Measurements from ENCODE around the gene CMAS. TPM values are rescaled to one million over a fixed set of nuclear protein-coding genes. Genes with fewer than 3 reads are reported as not detected.
"Not testable (repeated sequence)": the region's sequence is repeated elsewhere in the genome, so short reads cannot be mapped to it uniquely, and the experiment has no call there.

The CMAS gene
- total RNA-seq, 1 experiment from 2014 or later: 36.1 TPM

DNA sequence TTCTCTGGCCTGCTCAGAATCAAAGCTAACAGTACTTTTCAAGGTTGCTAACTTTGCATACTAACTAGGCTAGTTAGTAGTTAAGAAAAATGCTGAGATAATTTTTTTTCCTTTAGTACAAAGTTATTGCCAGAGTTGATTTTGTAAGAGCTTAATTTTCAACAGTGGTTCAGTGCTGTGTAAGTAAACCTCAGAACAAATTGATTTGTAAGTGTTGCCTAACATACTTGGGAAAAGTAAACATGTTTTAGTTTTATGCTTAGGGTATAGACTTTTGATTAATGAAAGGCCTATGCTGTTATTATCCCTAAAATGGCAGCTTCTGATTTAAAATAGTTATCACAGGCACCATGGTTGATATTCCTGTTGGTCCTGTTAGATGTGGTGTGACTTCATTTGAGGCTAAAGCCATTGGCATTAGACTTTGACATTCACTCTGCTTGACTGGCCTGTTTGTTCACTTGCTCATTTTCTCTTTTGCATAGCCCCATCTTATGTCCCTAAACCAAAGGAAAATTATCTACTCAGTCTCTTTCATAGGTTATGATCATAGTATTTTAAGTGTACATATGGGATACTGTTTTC, 5.2 kb downstream of the CMAS start:
- no TSS peak for BruUV-seq (replicated peaks)
- H3K4me1 ChIP-seq (ENCODE audit: control insufficient read depth in 1 of 2, insufficient read depth in 2 of 2, low read length in 2 of 2): no peaks in the 10 kb centered on the region
- ChIA-PET POLR2A (no interaction called here), CTCF (interaction anchor here (0.9 to 1.1 kb wide), 2 partner anchors 353 to 370 kb away, joined by 3 to 4 read pairs; no protein-coding TSS in a partner anchor), RAD21 (ENCODE audit: low non-redundant PET in 1 of 2, low total read pairs in 2 of 2, uncharacterized antibody in 2 of 2, unreplicated experiment in 2 of 2) (no interaction called here)
- DNase-seq (ENCODE audit: low read depth, low spot score) (no peak), ATAC-seq (no peak)
- no peak overlapping the region for H3K9ac ChIP-seq (ENCODE audit: low read length)
- no peak overlapping the region for H3K4me2 ChIP-seq (ENCODE audit: low read length)
- H2AFZ ChIP-seq (ENCODE audit: low read depth, low read length, poor library complexity, severe bottlenecking): no peak overlapping the region
- peaks cover 40% of the 10 kb centered on the region for H3K79me2 ChIP-seq (ENCODE audit: insufficient read depth, low read length)
- TF ChIP-seq SP1 (IDR thresholded peaks at IDR 0.05; ENCODE audit: low read depth) (no peak), YY1 (IDR thresholded peaks at IDR 0.05; ENCODE audit: extremely low read depth, insufficient replicate concordance, low read depth, low read length) (no peak), ZNF274 (IDR thresholded peaks at IDR 0.05; ENCODE audit: low read depth, low read length) (no peak), FOSL1 (IDR thresholded peaks at IDR 0.05; ENCODE audit: low read depth) (no peak), RAD21 (IDR thresholded peaks at IDR 0.05; ENCODE audit: low read depth) (no peak)
- TF ChIP-seq, protein P1, sequence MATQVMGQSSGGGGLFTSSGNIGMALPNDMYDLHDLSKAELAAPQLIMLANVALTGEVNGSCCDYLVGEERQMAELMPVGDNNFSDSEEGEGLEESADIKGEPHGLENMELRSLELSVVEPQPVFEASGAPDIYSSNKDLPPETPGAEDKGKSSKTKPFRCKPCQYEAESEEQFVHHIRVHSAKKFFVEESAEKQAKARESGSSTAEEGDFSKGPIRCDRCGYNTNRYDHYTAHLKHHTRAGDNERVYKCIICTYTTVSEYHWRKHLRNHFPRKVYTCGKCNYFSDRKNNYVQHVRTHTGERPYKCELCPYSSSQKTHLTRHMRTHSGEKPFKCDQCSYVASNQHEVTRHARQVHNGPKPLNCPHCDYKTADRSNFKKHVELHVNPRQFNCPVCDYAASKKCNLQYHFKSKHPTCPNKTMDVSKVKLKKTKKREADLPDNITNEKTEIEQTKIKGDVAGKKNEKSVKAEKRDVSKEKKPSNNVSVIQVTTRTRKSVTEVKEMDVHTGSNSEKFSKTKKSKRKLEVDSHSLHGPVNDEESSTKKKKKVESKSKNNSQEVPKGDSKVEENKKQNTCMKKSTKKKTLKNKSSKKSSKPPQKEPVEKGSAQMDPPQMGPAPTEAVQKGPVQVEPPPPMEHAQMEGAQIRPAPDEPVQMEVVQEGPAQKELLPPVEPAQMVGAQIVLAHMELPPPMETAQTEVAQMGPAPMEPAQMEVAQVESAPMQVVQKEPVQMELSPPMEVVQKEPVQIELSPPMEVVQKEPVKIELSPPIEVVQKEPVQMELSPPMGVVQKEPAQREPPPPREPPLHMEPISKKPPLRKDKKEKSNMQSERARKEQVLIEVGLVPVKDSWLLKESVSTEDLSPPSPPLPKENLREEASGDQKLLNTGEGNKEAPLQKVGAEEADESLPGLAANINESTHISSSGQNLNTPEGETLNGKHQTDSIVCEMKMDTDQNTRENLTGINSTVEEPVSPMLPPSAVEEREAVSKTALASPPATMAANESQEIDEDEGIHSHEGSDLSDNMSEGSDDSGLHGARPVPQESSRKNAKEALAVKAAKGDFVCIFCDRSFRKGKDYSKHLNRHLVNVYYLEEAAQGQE (IDR thresholded peaks at IDR 0.05; ENCODE audit: low read depth): no peak
- TF ChIP-seq, protein P2, sequence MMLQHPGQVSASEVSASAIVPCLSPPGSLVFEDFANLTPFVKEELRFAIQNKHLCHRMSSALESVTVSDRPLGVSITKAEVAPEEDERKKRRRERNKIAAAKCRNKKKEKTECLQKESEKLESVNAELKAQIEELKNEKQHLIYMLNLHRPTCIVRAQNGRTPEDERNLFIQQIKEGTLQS (IDR thresholded peaks at IDR 0.05): no peak
- no peaks in the 10 kb centered on the region for H4K20me1 ChIP-seq (ENCODE audit: insufficient read depth)
- intact Hi-C loops (cut with micrococcal nuclease): no loop called here
- no peaks in the 10 kb centered on the region for H3K27me3 ChIP-seq (ENCODE audit: insufficient read depth, low read length)
- H3K9me2 ChIP-seq (ENCODE audit: insufficient read depth): no peaks in the 10 kb centered on the region
- H3K36me3 ChIP-seq (ENCODE audit: control insufficient read depth in 1 of 2, insufficient read depth in 2 of 2, low read length in 2 of 2): no peaks in the 10 kb centered on the region; a peak in 1 of 4 replicates
- H3K4me3 ChIP-seq (replicated peaks in 1 of 2; ENCODE audit: low read depth in 1 of 2, low read length in 2 of 2): no peak overlapping the region
- no peak overlapping the region for H3K27ac ChIP-seq (ENCODE audit: low read depth, low read length)
- no peaks in the 10 kb centered on the region for H3K9me3 ChIP-seq (ENCODE audit: control insufficient read depth in 1 of 2, insufficient read depth in 1 of 2, low read depth in 1 of 2, low read length in 2 of 2)

DNA sequence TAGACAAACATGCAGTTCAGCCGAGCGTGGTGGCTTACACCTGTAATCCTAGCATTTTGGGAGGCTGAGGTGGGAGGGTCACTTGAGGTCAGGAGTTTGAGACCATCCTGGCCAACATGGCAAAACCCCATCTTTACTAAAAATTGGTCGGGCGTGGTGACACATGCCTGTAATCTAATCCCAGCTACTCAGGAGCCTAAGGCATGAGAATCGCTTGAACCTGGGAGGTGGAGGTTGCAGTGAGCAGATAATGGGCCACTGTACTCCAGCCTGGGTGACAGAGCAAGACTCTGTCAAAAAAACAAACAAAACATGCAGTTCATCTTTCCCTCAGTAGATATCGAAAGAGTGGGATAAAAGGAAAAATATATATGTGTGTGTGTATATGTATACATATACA, 7.0 kb downstream of the CMAS start:
- H3K4me1 ChIP-seq (ENCODE audit: control insufficient read depth in 1 of 2, insufficient read depth in 2 of 2, low read length in 2 of 2); H3K27ac ChIP-seq (ENCODE audit: low read depth, low read length); BruUV-seq (replicated peaks); DNase-seq (ENCODE audit: low read depth, low spot score); RAD21 ChIA-PET (ENCODE audit: low non-redundant PET in 1 of 2, low total read pairs in 2 of 2, uncharacterized antibody in 2 of 2, unreplicated experiment in 2 of 2); H2AFZ ChIP-seq (ENCODE audit: low read depth, low read length, poor library complexity, severe bottlenecking); ATAC-seq; CTCF ChIA-PET; H3K9ac ChIP-seq (ENCODE audit: low read length); POLR2A ChIA-PET; H4K20me1 ChIP-seq (ENCODE audit: insufficient read depth); H3K4me3 ChIP-seq (replicated peaks in 1 of 2; ENCODE audit: low read depth in 1 of 2, low read length in 2 of 2); H3K27me3 ChIP-seq (ENCODE audit: insufficient read depth, low read length); H3K9me2 ChIP-seq (ENCODE audit: insufficient read depth); H3K36me3 ChIP-seq (ENCODE audit: control insufficient read depth in 1 of 2, insufficient read depth in 2 of 2, low read length in 2 of 2); H3K9me3 ChIP-seq (ENCODE audit: control insufficient read depth in 1 of 2, insufficient read depth in 1 of 2, low read depth in 1 of 2, low read length in 2 of 2); H3K4me2 ChIP-seq (ENCODE audit: low read length); intact Hi-C loops (cut with micrococcal nuclease): not testable (repeated sequence)
- H3K79me2 ChIP-seq (ENCODE audit: insufficient read depth, low read length): peaks cover 24% of the 10 kb centered on the region

All from HCT116 (cell line).